Measurements from ENCODE around the gene C9orf50.
A peak's percentile ranks its signal among the peaks of the same experiment; 100 is the strongest.

C9orf50 gene

GRCh38 chr9:129641750-129642585 lies 21.1 kb upstream of the C9orf50 start, which contains the start of gene ASB6 (continued):
- TF ChIP-seq ZNF830 (tag by site-specific recombination; IDR thresholded peaks at IDR 0.05; ENCODE audit: low read depth) (no peak), PRDM6 (tag by site-specific recombination; IDR thresholded peaks at IDR 0.05) (no peak), SP2 (tag by site-specific recombination; IDR thresholded peaks at IDR 0.05) (peak; percentile 93), ATF2 (tag by site-specific recombination; IDR thresholded peaks at IDR 0.05; ENCODE audit: low read depth) (no peak), ZNF596 (tag by site-specific recombination; IDR thresholded peaks at IDR 0.05) (no peak), PRDM10 (tag by site-specific recombination; IDR thresholded peaks at IDR 0.05) (peak; percentile 77), ZNF792 (tag by site-specific recombination; IDR thresholded peaks at IDR 0.05) (no peak), ZBTB20 (tag by site-specific recombination; IDR thresholded peaks at IDR 0.05) (peak; percentile 39; the same call in 1 of the 2 replicates), ZBTB44 (tag by site-specific recombination; IDR thresholded peaks at IDR 0.05) (peak; percentile 63; the same call in 1 of the 2 replicates), RBAK (tag by site-specific recombination; IDR thresholded peaks at IDR 0.05) (no peak), ZNF155 (tag by site-specific recombination; IDR thresholded peaks at IDR 0.05) (no peak), FEZF1 (tag by site-specific recombination; IDR thresholded peaks at IDR 0.05) (no peak), ZBTB21 (tag by site-specific recombination; IDR thresholded peaks at IDR 0.05) (peak; percentile 32; the same call in 1 of the 2 replicates), ZNF561 (tag by site-specific recombination; IDR thresholded peaks at IDR 0.05; ENCODE audit: borderline replicate concordance) (peak; percentile 96; the same call in 1 of the 2 replicates), ZNF239 (tag by site-specific recombination; IDR thresholded peaks at IDR 0.05) (no peak), TCF7L2 (IDR thresholded peaks at IDR 0.05; ENCODE audit: borderline replicate concordance, low read depth, low read length) (no peak), ZNF549 (tag by site-specific recombination; IDR thresholded peaks at IDR 0.05) (no peak), HOXA7 (CRISPR knock-in tag; IDR thresholded peaks at IDR 0.05; ENCODE audit: borderline replicate concordance) (no peak), ZNF677 (tag by site-specific recombination; IDR thresholded peaks at IDR 0.05) (no peak), ZFP41 (tag by site-specific recombination; IDR thresholded peaks at IDR 0.05; ENCODE audit: borderline replicate concordance) (no peak), ZNF37A (tag by site-specific recombination; IDR thresholded peaks at IDR 0.05) (no peak), BCL6B (tag by site-specific recombination; IDR thresholded peaks at IDR 0.05) (no peak), YY1 (tag by site-specific recombination; IDR thresholded peaks at IDR 0.05) (peak; percentile 44; the same call in 1 of the 2 replicates), ZNF626 (tag by site-specific recombination; IDR thresholded peaks at IDR 0.05) (no peak), ZNF26 (tag by site-specific recombination; IDR thresholded peaks at IDR 0.05) (no peak)
